Caco-2 (cell line): Measurements from ENCODE around the gene AP3S2. TPM values are rescaled to one million over a fixed set of nuclear protein-coding genes. Genes with fewer than 3 reads are reported as not detected.
"Not testable (repeated sequence)": the region's sequence is repeated elsewhere in the genome, so short reads cannot be mapped to it uniquely, and the experiment has no call there.

Experiments used
- BruUV-seq: library from RNA; stranded (reverse); fragments of 400-500 nt; replicated peaks from 2 replicates; lab custom pipeline; 2021; lab: Mats Ljungman, UMichigan
- CTCF ChIA-PET: fragments of 300-600 bp; sonication (Branson Sonifier 250); formaldehyde crosslinking; loops from one replicate; lab custom pipeline; 2022; ENCODE audit warnings: antibody characterized with exemption; lab: Charles Lee
- POLR2A ChIA-PET: fragments of 300-600 bp; sonication (Branson Sonifier 250); formaldehyde crosslinking; loops from one replicate; lab custom pipeline; 2022; ENCODE audit warnings: antibody characterized with exemption; lab: Charles Lee
- DNase-seq, 2 experiments: peaks; one replicate each; pipeline versions ENCODE4 v3.0.0 to v3.0.0-alpha.2; 2020 to 2022
- H3K27me3 ChIP-seq: replicated peaks from 2 replicates; pipeline ENCODE4 v1.6.0; 2011; ENCODE audit warnings: low read length; ENCODE audit not compliant: control insufficient read depth, insufficient read depth
- H3K36me3 ChIP-seq: 2 replicates; pipeline ENCODE4 v1.5.1; 2011; ENCODE audit warnings: low read length; ENCODE audit not compliant: control insufficient read depth, insufficient read depth
- H3K4me1 ChIP-seq: fragments of 250-450 bp; sonication (Bioruptor Pico); 2 replicates; pipeline ENCODE4 v1.5.1; 2020; ENCODE audit warnings: mild to moderate bottlenecking
- H3K4me3 ChIP-seq: 2 replicates; pipeline ENCODE4 v1.5.1; 2011; ENCODE audit warnings: low read depth, mild to moderate bottlenecking, control low read depth, low read length
- H3K9me3 ChIP-seq: fragments of 250-450 bp; sonication (Bioruptor Pico); 2 replicates; pipeline ENCODE4 v1.5.1; 2020; ENCODE audit warnings: mild to moderate bottlenecking, moderate library complexity
- H3K27ac Mint-ChIP-seq: one replicate; pipeline ENCODE4 v1.8.0; 2022; ENCODE audit warnings: mixed read lengths; ENCODE audit not compliant: unreplicated experiment
- H3K27me3 Mint-ChIP-seq: one replicate; pipeline ENCODE4 v1.8.0; 2022; ENCODE audit warnings: mixed read lengths; ENCODE audit not compliant: insufficient read depth, unreplicated experiment
- H3K36me3 Mint-ChIP-seq: one replicate; pipeline ENCODE4 v1.8.0; 2022; ENCODE audit warnings: mild to moderate bottlenecking, mixed read lengths; ENCODE audit not compliant: insufficient read depth, unreplicated experiment
- H3K4me1 Mint-ChIP-seq: one replicate; pipeline ENCODE4 v1.8.0; 2022; ENCODE audit warnings: low read depth, mixed read lengths; ENCODE audit not compliant: unreplicated experiment
- H3K4me3 Mint-ChIP-seq: one replicate; pipeline ENCODE4 v1.8.0; 2022; ENCODE audit warnings: mild to moderate bottlenecking, moderate library complexity, mixed read lengths; ENCODE audit not compliant: unreplicated experiment
- H3K9me3 Mint-ChIP-seq: one replicate; pipeline ENCODE4 v1.8.0; 2022; ENCODE audit warnings: mixed read lengths; ENCODE audit not compliant: unreplicated experiment
- intact Hi-C: fragments of 100-400 bp; cut with micrococcal nuclease; formaldehyde crosslinking; loops from one replicate; pipeline ENCODE4 v1.10.0; 2022; ENCODE audit not compliant: unreplicated experiment
- total RNA-seq: library from RNA; stranded (reverse); gene quantifications from 2 replicates; pipeline ENCODE4 v1.2.3, GENCODE V29; 2022
- TF ChIP-seq, protein P1 (sequence below), 2 experiments: fragments of 200-600 bp in 1 of 2; IDR thresholded peaks; 1 replicate in 1 of 2; 2 replicates in 1 of 2; pipeline versions ENCODE4 v1.5.1 to v1.8.0; 2011 to 2022; ENCODE audit warnings: antibody characterized with exemption in 1 of 2, control low read depth in 1 of 2, inconsistent platforms in 1 of 2, low read depth in 1 of 2, low read length in 1 of 2, mild to moderate bottlenecking in 1 of 2, moderate library complexity in 1 of 2; ENCODE audit not compliant: insufficient read depth in 1 of 2, severe bottlenecking in 1 of 2, unreplicated experiment in 1 of 2

The AP3S2 gene
- total RNA-seq, 1 experiment from 2014 or later, result 28.1 TPM

DNA sequence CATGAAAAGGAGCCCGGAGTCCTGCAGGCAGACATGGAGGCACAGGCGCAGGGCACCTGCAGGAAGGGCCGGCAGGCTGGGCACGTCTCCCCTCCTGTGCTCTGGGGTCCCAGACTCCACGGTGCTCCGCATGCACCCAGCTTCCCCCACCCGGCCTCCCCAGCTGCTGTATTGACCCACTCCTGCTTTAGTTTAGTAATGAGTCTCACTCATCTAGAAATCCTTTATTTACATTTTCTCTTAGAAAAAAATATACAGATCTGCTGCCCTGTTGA lies 109.2 kb downstream of the AP3S2 start:
- CTCF ChIA-PET, result no interaction called here
- H3K36me3 Mint-ChIP-seq, result peaks cover 7% of the 10 kb centered on the region
- TF ChIP-seq, protein P1, sequence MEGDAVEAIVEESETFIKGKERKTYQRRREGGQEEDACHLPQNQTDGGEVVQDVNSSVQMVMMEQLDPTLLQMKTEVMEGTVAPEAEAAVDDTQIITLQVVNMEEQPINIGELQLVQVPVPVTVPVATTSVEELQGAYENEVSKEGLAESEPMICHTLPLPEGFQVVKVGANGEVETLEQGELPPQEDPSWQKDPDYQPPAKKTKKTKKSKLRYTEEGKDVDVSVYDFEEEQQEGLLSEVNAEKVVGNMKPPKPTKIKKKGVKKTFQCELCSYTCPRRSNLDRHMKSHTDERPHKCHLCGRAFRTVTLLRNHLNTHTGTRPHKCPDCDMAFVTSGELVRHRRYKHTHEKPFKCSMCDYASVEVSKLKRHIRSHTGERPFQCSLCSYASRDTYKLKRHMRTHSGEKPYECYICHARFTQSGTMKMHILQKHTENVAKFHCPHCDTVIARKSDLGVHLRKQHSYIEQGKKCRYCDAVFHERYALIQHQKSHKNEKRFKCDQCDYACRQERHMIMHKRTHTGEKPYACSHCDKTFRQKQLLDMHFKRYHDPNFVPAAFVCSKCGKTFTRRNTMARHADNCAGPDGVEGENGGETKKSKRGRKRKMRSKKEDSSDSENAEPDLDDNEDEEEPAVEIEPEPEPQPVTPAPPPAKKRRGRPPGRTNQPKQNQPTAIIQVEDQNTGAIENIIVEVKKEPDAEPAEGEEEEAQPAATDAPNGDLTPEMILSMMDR (IDR thresholded peaks at IDR 0.05; ENCODE audit: insufficient read depth in 1 of 2, low read depth in 1 of 2, low read length in 1 of 2, severe bottlenecking in 1 of 2, unreplicated experiment in 1 of 2), result no peak
- no peak for DNase-seq
- H3K4me1 Mint-ChIP-seq, result peaks cover 27% of the 10 kb centered on the region
- no TSS peak for BruUV-seq
- Histone ChIP-seq H3K9me3 (peaks cover 10% of the 10 kb centered on the region; the same call in 1 of the 2 replicates), H3K36me3 (no peaks in the 10 kb centered on the region; the same call in 1 of the 2 replicates), H3K4me1 (peaks cover 63% of the 10 kb centered on the region), H3K27me3 (no peaks in the 10 kb centered on the region), H3K4me3 (no peak overlapping the region)
- intact Hi-C loops, result no loop called here
- H3K27me3 Mint-ChIP-seq, result no peaks in the 10 kb centered on the region
- POLR2A ChIA-PET, result no interaction called here
- peaks cover 9% of the 10 kb centered on the region for H3K9me3 Mint-ChIP-seq
- peak overlapping the region; percentile 68 for H3K27ac Mint-ChIP-seq
- no peak overlapping the region for H3K4me3 Mint-ChIP-seq

DNA sequence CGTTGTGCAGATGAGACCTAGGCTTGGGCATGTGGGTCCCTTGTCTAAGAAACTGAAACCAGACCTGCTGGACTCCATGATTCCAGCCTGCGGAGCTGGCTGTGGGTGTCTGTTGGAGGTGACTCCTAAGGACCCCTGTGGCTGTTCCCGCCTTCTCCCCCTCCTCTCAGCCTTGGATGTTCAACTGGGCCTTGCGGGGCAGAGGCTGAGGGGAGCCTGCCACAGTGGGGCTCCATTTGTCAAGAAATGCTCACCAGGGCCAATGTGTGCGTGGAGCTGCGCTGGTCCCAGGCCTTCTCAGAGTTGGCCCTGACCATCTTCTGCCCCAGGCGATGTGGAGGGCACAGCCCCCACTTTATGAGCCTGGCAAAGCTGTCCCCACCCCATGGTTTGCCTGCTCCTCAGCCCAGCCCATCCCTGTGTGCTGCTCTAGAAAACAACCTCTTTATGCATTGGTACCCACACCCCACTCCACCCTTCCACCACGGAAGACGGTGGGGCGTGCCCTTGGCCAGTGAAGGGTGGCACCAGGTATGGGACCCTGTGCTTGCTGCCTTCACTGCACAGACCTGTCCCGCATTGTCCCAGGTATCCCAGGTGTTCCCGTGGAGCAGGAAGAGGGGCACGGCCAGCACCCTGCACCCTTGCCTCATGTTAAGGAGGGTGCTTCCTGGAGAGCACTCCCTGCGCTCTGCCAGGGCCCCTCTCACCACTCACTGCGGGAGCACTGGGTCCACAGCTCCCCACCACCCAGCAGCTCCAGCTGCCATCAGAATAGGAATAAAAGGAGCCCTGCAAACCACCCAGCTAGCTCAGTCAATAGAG lies 109.7 kb downstream of the AP3S2 start:
- Mint-ChIP-seq H3K27me3 (no peaks in the 10 kb centered on the region), H3K9me3 (peaks cover 9% of the 10 kb centered on the region), H3K36me3 (peaks cover 7% of the 10 kb centered on the region), H3K4me1 (peaks cover 27% of the 10 kb centered on the region), H3K4me3 (no peak overlapping the region), H3K27ac (peak overlapping the region; percentile 68)
- ChIA-PET CTCF (interaction anchor here (0.6 to 1.4 kb wide), 3 partner anchors 23 to 367 kb away, joined by 3 to 7 read pairs (median 3); no protein-coding TSS in a partner anchor), POLR2A (no interaction called here)
- Histone ChIP-seq H3K9me3 (peaks cover 10% of the 10 kb centered on the region; the same call in 1 of the 2 replicates), H3K36me3 (no peaks in the 10 kb centered on the region; the same call in 1 of the 2 replicates), H3K4me1 (peaks cover 63% of the 10 kb centered on the region), H3K4me3 (no peak overlapping the region), H3K27me3 (no peaks in the 10 kb centered on the region)
- no TSS peak for BruUV-seq
- TF ChIP-seq, protein P1 (IDR thresholded peaks at IDR 0.05; ENCODE audit: insufficient read depth in 1 of 2, low read depth in 1 of 2, low read length in 1 of 2, severe bottlenecking in 1 of 2, unreplicated experiment in 1 of 2), result no peak
- no peak for DNase-seq
- intact Hi-C loops, result no loop called here

DNA sequence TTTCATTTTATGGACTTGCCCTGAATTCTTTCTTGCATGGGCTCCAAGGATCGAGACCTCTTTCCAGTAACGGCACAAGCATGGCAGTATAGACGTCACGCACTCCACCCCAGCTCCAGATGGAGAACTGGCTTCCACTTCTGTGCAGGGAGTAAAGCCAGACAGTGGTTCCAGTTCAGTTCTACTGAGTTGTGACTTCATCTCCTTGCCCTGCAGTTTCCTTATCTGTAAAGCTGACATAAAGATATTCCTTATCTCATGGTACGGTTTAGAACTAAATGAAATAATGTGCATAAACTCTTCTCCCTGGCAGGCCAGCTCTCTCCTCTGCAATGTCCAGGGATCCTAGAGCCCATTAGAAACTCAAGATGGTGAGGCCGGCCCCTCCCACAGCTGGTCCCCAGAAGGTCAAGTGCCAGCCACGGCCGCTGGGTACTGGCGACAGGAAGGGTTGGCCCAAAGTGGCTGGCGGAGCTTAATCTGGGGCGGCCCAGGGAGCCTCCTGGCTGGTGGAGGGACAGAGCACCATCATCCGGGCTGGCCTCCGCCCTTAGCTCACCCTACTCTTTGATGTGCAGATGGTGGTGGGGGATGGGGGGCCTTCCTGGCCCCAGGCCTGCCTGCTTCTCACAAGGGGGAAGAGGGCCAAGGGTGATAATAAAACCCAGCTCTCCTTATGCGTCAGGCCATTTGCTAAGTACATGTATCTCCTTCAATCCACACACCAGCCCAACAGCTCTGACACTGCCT lies 110.5 kb downstream of the AP3S2 start:
- Mint-ChIP-seq H3K4me1 (peaks cover 27% of the 10 kb centered on the region), H3K27ac (peak overlapping the region; percentile 68), H3K4me3 (peak overlapping the region; percentile 47), H3K36me3 (peaks cover 7% of the 10 kb centered on the region), H3K27me3 (no peaks in the 10 kb centered on the region), H3K9me3 (peaks cover 6% of the 10 kb centered on the region)
- peak; percentile 37 to 82 for DNase-seq
- no TSS peak for BruUV-seq
- Histone ChIP-seq H3K36me3 (no peaks in the 10 kb centered on the region; the same call in 1 of the 2 replicates), H3K27me3 (no peaks in the 10 kb centered on the region), H3K4me3 (no peak overlapping the region), H3K4me1 (peaks cover 67% of the 10 kb centered on the region), H3K9me3 (peaks cover 7% of the 10 kb centered on the region; the same call in 1 of the 2 replicates)
- intact Hi-C loops, result no loop called here
- POLR2A ChIA-PET, result no interaction called here
- TF ChIP-seq, protein P1 (IDR thresholded peaks at IDR 0.05; ENCODE audit: insufficient read depth in 1 of 2, low read depth in 1 of 2, low read length in 1 of 2, severe bottlenecking in 1 of 2, unreplicated experiment in 1 of 2), result no peak
- CTCF ChIA-PET, result interaction anchor here (0.6 to 1.4 kb wide), 3 partner anchors 23 to 368 kb away, joined by 3 to 7 read pairs (median 3); no protein-coding TSS in a partner anchor

DNA sequence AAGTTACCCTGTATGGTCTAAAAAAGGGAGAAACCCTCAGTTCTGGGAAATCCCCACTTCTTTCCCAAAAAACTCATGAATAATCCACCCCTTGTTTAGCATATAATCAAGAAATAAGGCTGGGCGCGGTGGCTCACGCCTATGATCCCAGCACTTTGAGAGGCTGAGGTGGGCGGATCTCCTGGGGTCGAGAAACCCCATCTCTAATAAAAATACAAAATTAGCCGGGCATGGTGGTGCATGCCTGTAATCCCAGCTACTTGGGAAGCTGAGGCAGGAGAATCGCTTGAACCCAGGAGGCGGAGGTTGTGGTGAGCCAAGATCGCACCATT lies 111.2 kb downstream of the AP3S2 start:
- POLR2A ChIA-PET, H3K27me3 Mint-ChIP-seq, H3K9me3 Mint-ChIP-seq, H3K4me3 ChIP-seq, intact Hi-C loops, H3K9me3 ChIP-seq, DNase-seq, H3K36me3 Mint-ChIP-seq, H3K36me3 ChIP-seq, H3K27me3 ChIP-seq, BruUV-seq: not testable (repeated sequence)
- H3K4me1 ChIP-seq, result peaks cover 67% of the 10 kb centered on the region
- Mint-ChIP-seq H3K4me1 (peaks cover 27% of the 10 kb centered on the region), H3K4me3 (peak overlapping the region; percentile 27), H3K27ac (peak overlapping the region; percentile 68)
- CTCF ChIA-PET, result interaction anchor here (1.0 kb wide), 1 partner anchor 22 kb away, joined by 3 read pairs; no protein-coding TSS in a partner anchor
